ENCODE data around the gene LUZP1. TPM values are rescaled to one million over a fixed set of nuclear protein-coding genes. Genes with fewer than 3 reads are reported as not detected.

LUZP1 gene
- total and polyA plus RNA-seq, 10 of the 15 experiments (the other 5 are each of a cell fraction or from before 2014, with no cell fraction given): 11.3 to 28.2 (median 17.3) TPM

- POLR2A ChIA-PET: interaction anchor here (0.7 kb wide), 1 partner anchor 98 kb away, joined by 3 read pairs; no protein-coding TSS in a partner anchor
- Histone ChIP-seq H3K79me2 (ENCODE audit: control insufficient read depth, insufficient read depth, low read length) (no peaks in the 10 kb centered on the region), H4K20me1 (ENCODE audit: control insufficient read depth, insufficient read depth) (no peaks in the 10 kb centered on the region), H3K4me2 (ENCODE audit: control insufficient read depth, insufficient read depth) (no peak overlapping the region), H3K4me1 (ENCODE audit: control insufficient read depth, insufficient read depth, low read length) (no peaks in the 10 kb centered on the region), H3K9me3 (replicated peaks; ENCODE audit: control insufficient read depth, insufficient read depth, low read length) (no peaks in the 10 kb centered on the region), H3K27me3 (replicated peaks in 1 of 2; ENCODE audit: control insufficient read depth in 2 of 2, insufficient read depth in 2 of 2, low read length in 1 of 2) (no peaks in the 10 kb centered on the region), H3K4me3 (no peak overlapping the region), H3K36me3 (ENCODE audit: control insufficient read depth in 2 of 2, insufficient read depth in 2 of 2, low read length in 1 of 2) (peaks cover 23 to 57% of the 10 kb centered on the region in 2 experiments), H3K27ac (ENCODE audit: control insufficient read depth, insufficient read depth) (no peak overlapping the region), H2AFZ (ENCODE audit: control insufficient read depth, low read depth, low read length) (no peak overlapping the region), H3K9ac (ENCODE audit: control insufficient read depth, insufficient read depth, low read length) (no peak overlapping the region)
- DNase-seq (ENCODE audit: low read depth, low spot score) (no peak), FAIRE-seq (no peak), ATAC-seq (no peak)
- CTCF ChIA-PET: interaction anchor here (0.9 to 20.3 kb wide), 3 partner anchors 11 to 97 kb away, joined by 3 to 961 read pairs (median 5); no protein-coding TSS in a partner anchor
- in situ Hi-C loops (cut with MboI): no loop called here
- BruUV-seq (replicated peaks): no TSS peak
- WGBS (ENCODE audit: insufficient coverage, insufficient replicate concordance, low lambda C conversion rate, missing lambda C conversion rate): 97% methylated on average over 8 of the region's 8 CpGs
- SMC1A ChIA-PET (ENCODE audit: uncharacterized antibody, unreplicated experiment): interaction anchor here (0.6 to 2.5 kb wide), 5 partner anchors 10 to 136 kb away, joined by 3 to 9 read pairs (median 5); no protein-coding TSS in a partner anchor
- RAD21 ChIA-PET (ENCODE audit: unreplicated experiment): interaction anchor here (1.5 kb wide), 1 partner anchor 100 kb away, joined by 5 read pairs; no protein-coding TSS in a partner anchor
- TF ChIP-seq JUND (IDR thresholded peaks at IDR 0.05; ENCODE audit: low read depth, low read length) (no peak), HDAC2 (IDR thresholded peaks at IDR 0.05) (no peak), USF1 (IDR thresholded peaks at IDR 0.05; ENCODE audit: borderline replicate concordance, extremely low read length, insufficient read depth, low read depth, low read length) (no peak), TCF12 (IDR thresholded peaks at IDR 0.05; ENCODE audit: low read depth, low read length) (no peak), HDGF (IDR thresholded peaks at IDR 0.05) (no peak), POLR2A (IDR thresholded peaks at IDR 0.05; ENCODE audit: low read depth, low read length) (0 out of 2 replicates have a peak, but pooled peaks have one; percentile 19)
- intact Hi-C loops (cut with micrococcal nuclease; ENCODE audit: unreplicated experiment): no loop called here
Measured at GRCh38 chr1:23084880-23085279, 83.8 kb downstream of the LUZP1 start.

Data from GM12878 (cell line).